Stimulated activated CD8-positive, alpha-beta memory T cell treated with anti-CD3 and anti-CD28 coated beads, Interleukin-15, amount 100 ng/mL, for 1 hour (primary cell): Measurements from ENCODE around the gene PLCH1.

ENCODE experiments used
- DNase-seq: peaks from one replicate; pipeline ENCODE4 v3.0.0-alpha.2; 2020; ENCODE audit warnings: low read depth

The PLCH1 gene

GRCh38 chr3:155604967-155605366 is 139.9 kb downstream of the PLCH1 start:
- no peak for DNase-seq

- no peak for DNase-seq
Observed at GRCh38 chr3:155604126-155604525, 140.7 kb downstream of the PLCH1 start.

- no peak for DNase-seq
Observed at GRCh38 chr3:155603302-155603701, 141.6 kb downstream of the PLCH1 start.

GRCh38 chr3:155602307-155602706 is 142.6 kb downstream of the PLCH1 start:
- no peak for DNase-seq

GRCh38 chr3:155598671-155599070 is 146.2 kb downstream of the PLCH1 start:
- no peak for DNase-seq

- no peak for DNase-seq
Observed at GRCh38 chr3:155596615-155597014, 148.3 kb downstream of the PLCH1 start.

GRCh38 chr3:155595371-155595770 is 149.5 kb downstream of the PLCH1 start:
- DNase-seq, result no peak

- DNase-seq, result no peak
Observed at GRCh38 chr3:155594526-155595187, 150.2 kb downstream of the PLCH1 start.

- no peak for DNase-seq
Observed at GRCh38 chr3:155587581-155587980, 157.3 kb downstream of the PLCH1 start.

- DNase-seq, result no peak
Observed at GRCh38 chr3:155585384-155585783, 159.5 kb downstream of the PLCH1 start.

GRCh38 chr3:155581579-155581978 is 163.3 kb downstream of the PLCH1 start:
- no peak for DNase-seq

GRCh38 chr3:155572085-155572484 is 172.8 kb downstream of the PLCH1 start:
- DNase-seq, result no peak

- no peak for DNase-seq
Observed at GRCh38 chr3:155568295-155568694, 176.6 kb downstream of the PLCH1 start.

- DNase-seq, result no peak
Observed at GRCh38 chr3:155560594-155560993, 184.3 kb downstream of the PLCH1 start.

GRCh38 chr3:155560135-155560534 is 184.7 kb downstream of the PLCH1 start:
- DNase-seq, result no peak

GRCh38 chr3:155556531-155556930 is 188.3 kb downstream of the PLCH1 start:
- no peak for DNase-seq

GRCh38 chr3:155555479-155556060 is 189.3 kb downstream of the PLCH1 start:
- DNase-seq, result no peak

- DNase-seq, result no peak
Observed at GRCh38 chr3:155554777-155555451, 190.0 kb downstream of the PLCH1 start.

GRCh38 chr3:155553780-155554179 is 191.1 kb downstream of the PLCH1 start:
- no peak for DNase-seq

- DNase-seq, result no peak
Observed at GRCh38 chr3:155553326-155553725, 191.5 kb downstream of the PLCH1 start.

GRCh38 chr3:155550391-155550790 is 194.5 kb downstream of the PLCH1 start:
- DNase-seq, result no peak

- no peak for DNase-seq
Observed at GRCh38 chr3:155549087-155549486, 195.8 kb downstream of the PLCH1 start.

- DNase-seq, result no peak
Observed at GRCh38 chr3:155548195-155548594, 196.7 kb downstream of the PLCH1 start.

GRCh38 chr3:155535098-155535497 is 209.8 kb downstream of the PLCH1 start:
- no peak for DNase-seq
